Fibroblast of villous mesenchyme (primary cell): ENCODE measurements around the gene PLD4. TPM values are rescaled to one million over a fixed set of nuclear protein-coding genes. Genes with fewer than 3 reads are reported as not detected.

Experiments used
- DNase-seq: peaks from one replicate; pipeline ENCODE4 v3.0.0-alpha.2; 2010; ENCODE audit warnings: low read depth
- H3K4me3 ChIP-seq: 2 replicates; pipeline ENCODE4 v1.5.1; 2011; ENCODE audit warnings: low read depth, mild to moderate bottlenecking, low read length
- total RNA-seq: library from RNA; depleted of rRNA; stranded (reverse); fragments of >200 nt; gene quantifications from 2 replicates; pipeline ENCODE4 v1.2.3, GENCODE V29; 2012
- TF ChIP-seq, protein P1 (sequence below): IDR thresholded peaks from 2 replicates; pipeline ENCODE4 v1.5.1; 2012; ENCODE audit warnings: low read depth, mild to moderate bottlenecking, low read length; ENCODE audit not compliant: insufficient read depth

PLD4 gene
- total RNA-seq, 1 donor = not detected

DNA sequence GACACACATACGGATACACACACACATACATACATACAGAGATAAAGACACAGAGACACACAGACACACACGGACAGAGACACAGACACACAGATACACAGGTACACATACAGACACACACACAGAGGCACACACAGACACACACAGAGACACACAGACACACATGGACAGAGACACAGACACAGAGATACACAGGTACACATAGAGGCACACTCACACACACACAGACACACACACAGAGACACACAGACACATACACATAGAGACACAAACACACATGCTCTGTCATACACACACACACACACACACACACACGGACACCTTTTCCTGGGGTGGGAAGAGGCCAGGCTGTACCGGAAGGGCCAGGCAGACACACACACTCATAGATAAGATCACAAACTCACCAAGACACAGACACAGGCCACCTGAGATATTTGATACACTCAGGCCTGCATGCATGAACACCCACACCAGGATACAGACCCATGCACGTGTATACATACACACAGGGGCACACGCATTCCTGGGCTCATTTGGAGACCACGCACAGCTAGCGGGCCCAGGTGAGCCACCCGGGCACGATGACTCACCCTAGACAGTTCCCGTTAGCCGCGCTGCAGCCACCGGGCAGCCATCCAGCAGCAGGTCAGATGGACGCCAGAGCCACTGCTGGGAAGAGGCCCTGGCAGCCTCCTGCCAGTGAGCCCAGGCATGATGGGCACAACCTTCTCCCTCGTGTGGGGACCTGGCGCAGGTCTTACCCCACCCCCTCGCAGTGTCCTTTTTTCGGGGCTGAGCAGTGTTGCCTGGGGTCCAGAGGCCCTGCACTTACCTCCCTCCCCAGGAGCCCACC, 55.3 kb downstream of the PLD4 start:
- DNase-seq = no peak
- H3K4me3 ChIP-seq = no peak overlapping the region
- TF ChIP-seq, protein P1, sequence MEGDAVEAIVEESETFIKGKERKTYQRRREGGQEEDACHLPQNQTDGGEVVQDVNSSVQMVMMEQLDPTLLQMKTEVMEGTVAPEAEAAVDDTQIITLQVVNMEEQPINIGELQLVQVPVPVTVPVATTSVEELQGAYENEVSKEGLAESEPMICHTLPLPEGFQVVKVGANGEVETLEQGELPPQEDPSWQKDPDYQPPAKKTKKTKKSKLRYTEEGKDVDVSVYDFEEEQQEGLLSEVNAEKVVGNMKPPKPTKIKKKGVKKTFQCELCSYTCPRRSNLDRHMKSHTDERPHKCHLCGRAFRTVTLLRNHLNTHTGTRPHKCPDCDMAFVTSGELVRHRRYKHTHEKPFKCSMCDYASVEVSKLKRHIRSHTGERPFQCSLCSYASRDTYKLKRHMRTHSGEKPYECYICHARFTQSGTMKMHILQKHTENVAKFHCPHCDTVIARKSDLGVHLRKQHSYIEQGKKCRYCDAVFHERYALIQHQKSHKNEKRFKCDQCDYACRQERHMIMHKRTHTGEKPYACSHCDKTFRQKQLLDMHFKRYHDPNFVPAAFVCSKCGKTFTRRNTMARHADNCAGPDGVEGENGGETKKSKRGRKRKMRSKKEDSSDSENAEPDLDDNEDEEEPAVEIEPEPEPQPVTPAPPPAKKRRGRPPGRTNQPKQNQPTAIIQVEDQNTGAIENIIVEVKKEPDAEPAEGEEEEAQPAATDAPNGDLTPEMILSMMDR = no peak

DNA sequence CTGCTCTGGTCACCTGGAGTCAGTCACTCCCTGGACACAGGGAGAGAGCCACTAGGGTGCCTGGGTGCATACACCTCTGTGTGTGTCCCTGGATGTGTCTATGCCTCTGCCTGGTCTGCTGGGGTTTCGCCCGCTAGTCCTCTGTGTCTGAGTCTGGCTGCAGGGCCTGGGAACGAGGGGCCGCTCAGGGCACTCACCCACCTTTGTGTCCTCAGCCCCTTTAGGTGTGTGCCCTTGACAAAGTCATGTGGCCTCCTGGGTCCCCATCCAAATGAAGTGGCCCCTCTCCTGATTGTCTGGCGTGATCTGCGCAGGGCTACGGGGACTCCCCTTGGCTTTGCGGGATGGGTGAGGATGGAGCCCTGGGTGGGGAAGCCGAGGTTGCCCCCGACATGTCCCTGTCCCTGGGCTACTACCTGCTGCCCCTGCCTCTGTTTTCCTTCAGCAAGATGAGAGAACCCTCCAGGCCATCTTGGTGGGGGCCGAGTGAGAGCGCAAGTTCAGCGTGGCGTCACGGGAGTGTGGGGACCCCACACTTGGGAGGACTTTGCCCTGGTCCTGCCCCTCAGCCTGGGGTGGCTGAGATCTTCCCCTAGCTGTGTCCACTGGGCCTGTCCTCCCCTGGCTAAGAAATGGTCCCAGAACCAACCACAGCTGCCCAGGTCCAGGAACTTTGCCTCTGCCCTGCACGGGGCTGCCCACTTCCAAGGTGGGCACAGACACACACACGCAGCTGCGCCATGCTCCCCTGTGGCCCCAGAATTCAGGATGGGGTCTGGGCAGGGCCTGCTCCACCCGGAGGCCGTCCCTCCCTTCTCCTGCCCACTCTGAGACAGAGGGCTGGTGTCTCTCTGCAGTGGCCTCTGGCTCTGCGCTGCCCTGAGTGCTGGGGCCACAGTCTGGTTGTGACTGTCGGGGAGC, 56.2 kb downstream of the PLD4 start:
- no peak overlapping the region for H3K4me3 ChIP-seq
- TF ChIP-seq, protein P1 = no peak
- DNase-seq = no peak

DNA sequence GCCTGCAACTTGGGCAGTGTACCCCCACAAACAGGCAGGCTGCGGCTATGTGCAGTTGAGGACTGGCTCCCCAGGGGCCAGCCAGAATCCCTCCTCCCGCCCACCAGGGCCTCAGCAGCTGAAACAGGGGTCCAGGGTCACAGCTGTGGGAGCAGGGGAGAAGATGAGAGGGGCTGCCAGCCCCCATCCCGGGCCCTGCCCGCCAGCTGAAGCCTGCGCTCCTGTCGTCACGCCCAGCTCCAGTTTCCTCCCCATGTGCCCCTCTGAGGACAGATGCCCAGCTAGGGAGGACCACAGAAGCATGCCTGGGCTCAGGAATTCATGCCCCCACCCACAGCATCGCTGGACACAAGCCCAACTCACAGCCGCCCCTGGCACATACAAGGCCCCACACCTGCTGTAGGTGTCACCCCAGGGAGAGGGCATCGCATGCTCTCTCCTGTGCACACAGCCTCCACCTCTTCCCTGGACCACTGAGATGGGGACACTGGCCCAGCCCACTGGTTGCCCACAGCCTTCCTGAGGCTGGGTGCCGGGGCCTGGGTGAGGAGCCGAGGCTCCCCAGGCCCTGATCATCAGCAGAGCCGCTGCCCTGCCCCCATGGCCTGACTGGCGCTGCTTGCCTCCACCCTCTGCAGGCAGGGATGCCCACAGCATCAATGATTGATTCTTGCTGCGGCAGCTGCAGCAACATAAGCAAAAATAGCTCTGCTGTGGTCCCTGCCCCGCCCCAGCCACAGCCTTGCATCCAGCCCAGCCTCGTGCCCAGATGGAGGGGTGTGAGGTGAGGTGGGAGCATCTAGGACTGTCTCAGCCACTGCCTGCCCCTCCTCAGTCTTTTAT, 57.2 kb downstream of the PLD4 start:
- TF ChIP-seq, protein P1 = no peak
- H3K4me3 ChIP-seq = no peak overlapping the region
- DNase-seq = no peak

DNA sequence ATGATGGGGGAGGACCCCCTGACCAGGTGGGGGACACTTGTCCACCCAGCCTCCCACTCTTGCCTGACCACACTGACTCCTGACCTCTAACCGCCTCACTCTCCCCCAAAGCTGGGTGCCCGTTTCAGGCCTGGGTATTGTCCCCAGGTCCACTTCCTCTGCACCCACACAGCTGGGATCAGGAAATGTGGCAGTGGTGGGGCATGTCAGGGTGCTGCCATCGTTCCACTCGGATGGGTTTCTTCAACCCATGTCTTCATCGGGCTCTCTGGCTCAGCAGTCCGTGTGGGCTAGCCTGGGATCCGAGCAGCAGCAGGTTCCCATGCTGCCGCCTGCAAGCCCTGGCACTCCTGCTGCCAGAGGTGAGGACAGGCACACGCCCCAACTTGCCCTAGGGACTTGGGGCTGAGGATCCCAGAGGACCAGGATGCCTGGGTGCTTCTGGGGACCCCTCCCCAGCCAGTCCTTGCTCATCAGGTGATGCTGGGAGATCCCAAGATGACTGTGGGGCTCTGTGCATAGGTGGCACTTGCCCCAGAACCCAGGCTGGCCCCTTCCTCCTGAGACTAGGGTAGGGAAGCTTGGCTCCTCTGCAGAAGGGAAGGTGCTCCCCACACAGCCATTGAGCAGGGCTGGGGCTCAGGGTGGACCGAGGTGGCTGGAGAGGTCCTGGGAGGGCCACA, 58.0 kb downstream of the PLD4 start:
- DNase-seq = no peak
- TF ChIP-seq, protein P1 = no peak
- no peak overlapping the region for H3K4me3 ChIP-seq

Other genes with a start within 250 kb of the PLD4 start
- 47.0 and 68.7 TPM in 2 replicates for gene INF2, start 235.3 kb upstream of the PLD4 start, total RNA-seq
- gene ADSS1, start 200.7 kb upstream of the PLD4 start, total RNA-seq = 1.3 and 4.3 TPM in 2 replicates
- 67.8 and 73.8 TPM in 2 replicates for gene SIVA1, start 171.7 kb upstream of the PLD4 start, total RNA-seq
- 233 and 261 TPM in 2 replicates for gene AKT1, start 129.1 kb upstream of the PLD4 start, total RNA-seq
- 3.5 and 4.3 TPM in 2 replicates for gene ZBTB42, start 123.8 kb upstream of the PLD4 start, total RNA-seq
- gene CEP170B, start 59.6 kb upstream of the PLD4 start, total RNA-seq = 19.4 and 22.5 TPM in 2 replicates
- gene AHNAK2, start 53.5 kb downstream of the PLD4 start, total RNA-seq = 32.2 and 32.4 TPM in 2 replicates
- gene CLBA1, start 60.9 kb downstream of the PLD4 start, total RNA-seq = 5.8 and 6.9 TPM in 2 replicates
- gene CDCA4, start 96.2 kb downstream of the PLD4 start, total RNA-seq = 22.2 and 22.5 TPM in 2 replicates
- under 0.01 TPM in 1 of 2 replicates, not detected in the other for gene GPR132, start 140.6 kb downstream of the PLD4 start, total RNA-seq
- gene JAG2, start 243.9 kb downstream of the PLD4 start, total RNA-seq = 0.86 and 1.9 TPM in 2 replicates